Measurements from ENCODE around the gene IFNA8.
"Not testable (repeated sequence)": the region's sequence is repeated elsewhere in the genome, so short reads cannot be mapped to it uniquely, and the experiment has no call there.

The IFNA8 gene

GRCh38 chr9:21429191-21429590, 20.3 kb downstream of the IFNA8 start:
- DNase-seq, result no peak

- no peak for DNase-seq
These were observed 23.9 kb downstream of the IFNA8 start for GRCh38 chr9:21432672-21433425.

- DNase-seq, result no peak
These were observed 25.5 kb downstream of the IFNA8 start for GRCh38 chr9:21434202-21435014.

DNA sequence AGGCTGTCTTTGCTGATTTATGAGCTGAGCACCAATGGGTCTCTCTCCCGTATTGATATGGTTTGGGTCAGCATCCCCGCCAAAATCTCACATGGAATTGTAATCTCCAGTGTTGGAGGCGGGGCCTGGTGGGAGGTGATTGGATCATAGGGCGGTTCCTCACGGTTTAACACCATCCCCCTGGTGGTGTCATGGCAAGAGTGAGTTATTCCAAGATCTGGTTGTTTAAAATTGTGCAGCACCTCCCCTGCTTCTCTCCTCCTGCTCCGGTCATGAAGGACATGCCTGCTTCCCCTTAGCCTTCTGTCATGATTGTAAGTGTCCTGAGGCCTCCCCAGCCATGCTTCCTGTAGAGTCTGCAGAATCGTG, 26.1 kb downstream of the IFNA8 start:
- not testable (repeated sequence) for DNase-seq

- DNase-seq, result no peak
These were observed 31.2 kb downstream of the IFNA8 start, which contains the start of gene IFNA1 for GRCh38 chr9:21440139-21440538. Gene IFNA1, plus strand, starts transcription at chr9:21440439. Its CDS starts 69 bp downstream, at chr9:21440508.

GRCh38 chr9:21443849-21444625, 35.1 kb downstream of the IFNA8 start:
- DNase-seq, result no peak

- not testable (repeated sequence) for DNase-seq
These were observed 40.4 kb downstream of the IFNA8 start for GRCh38 chr9:21449312-21449711.

DNA sequence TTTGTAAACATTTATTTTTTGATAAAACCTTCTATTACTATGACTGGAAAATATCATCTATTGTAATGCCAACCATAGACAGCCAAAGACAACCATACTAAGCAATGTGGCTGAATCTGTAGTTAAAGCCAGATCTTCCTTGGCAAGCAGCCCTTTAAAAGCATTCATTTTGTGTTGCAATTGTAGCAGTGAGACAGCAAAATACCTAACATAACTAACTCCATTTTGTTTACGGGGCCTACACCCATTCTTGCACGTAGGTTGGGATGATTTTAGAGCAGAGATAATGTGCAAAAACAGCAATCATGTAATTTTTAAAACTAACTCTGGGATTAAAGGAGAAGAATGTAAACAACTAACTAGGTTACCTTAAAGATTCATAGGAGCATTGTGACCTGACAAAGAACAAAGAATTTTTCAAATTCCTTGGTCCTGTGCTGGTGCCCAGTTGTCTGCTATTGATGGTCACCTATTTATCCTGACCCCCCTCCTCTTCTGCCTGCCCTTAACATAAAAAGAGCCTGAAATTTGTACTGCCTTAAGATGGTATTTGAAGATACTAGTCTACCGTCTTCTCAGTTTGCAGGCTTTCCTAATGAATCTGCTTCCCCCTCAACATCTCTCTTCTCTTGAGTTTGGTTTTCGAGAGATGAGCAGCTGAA, 41.9 kb downstream of the IFNA8 start:
- DNase-seq, result no peak

DNA sequence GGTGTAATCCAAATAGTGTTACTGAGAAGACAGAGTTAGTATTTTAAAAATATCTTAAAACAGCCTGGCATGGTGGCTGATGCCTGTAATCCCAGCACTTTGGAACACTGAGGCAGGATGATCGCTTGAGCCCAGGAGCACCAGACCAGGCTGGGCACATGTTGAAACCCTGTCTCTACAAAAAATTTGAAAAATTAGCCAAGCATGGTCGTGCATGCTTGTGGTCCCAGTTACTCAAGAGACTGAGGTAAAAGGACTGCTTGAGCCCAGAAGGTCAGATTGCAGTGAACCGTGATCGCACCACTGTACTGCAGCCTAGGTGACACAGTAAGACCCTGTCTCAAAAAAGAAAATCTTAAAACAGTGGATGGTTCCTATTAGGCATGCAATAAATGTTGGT, 43.8 kb downstream of the IFNA8 start:
- no peak for DNase-seq

DNA sequence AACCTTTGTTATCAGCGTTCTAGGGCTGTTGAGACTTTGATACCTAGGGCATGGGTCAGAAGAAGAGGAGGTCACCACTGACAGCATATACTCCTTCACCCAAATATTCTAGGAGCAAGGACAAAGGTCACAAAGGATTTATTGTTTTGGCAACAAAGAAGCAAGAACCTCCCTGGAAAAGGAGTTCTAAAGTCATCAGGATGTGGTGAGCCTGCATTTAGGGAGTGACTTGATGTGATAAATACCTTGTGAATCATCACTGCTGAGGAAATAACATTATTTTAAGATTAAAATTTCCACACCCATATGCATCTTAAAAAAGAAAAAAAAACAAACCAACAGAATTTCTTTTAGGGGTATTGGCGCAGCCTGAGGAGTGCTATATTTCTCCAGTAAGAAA, 45.2 kb downstream of the IFNA8 start:
- DNase-seq, result no peak

GRCh38 chr9:21455320-21455719, 46.4 kb downstream of the IFNA8 start:
- no peak for DNase-seq
